TTC549 (cell line): Measurements from ENCODE around the gene TCF12.
"Not testable (repeated sequence)": the region's sequence is repeated elsewhere in the genome, so short reads cannot be mapped to it uniquely, and the experiment has no call there.

Experiments used
- FAIRE-seq: peaks from 2 replicates; lab custom pipeline; 2012; peaks lifted over from hg19 to GRCh38; lab: Jason Lieb, UNC

The TCF12 gene

DNA sequence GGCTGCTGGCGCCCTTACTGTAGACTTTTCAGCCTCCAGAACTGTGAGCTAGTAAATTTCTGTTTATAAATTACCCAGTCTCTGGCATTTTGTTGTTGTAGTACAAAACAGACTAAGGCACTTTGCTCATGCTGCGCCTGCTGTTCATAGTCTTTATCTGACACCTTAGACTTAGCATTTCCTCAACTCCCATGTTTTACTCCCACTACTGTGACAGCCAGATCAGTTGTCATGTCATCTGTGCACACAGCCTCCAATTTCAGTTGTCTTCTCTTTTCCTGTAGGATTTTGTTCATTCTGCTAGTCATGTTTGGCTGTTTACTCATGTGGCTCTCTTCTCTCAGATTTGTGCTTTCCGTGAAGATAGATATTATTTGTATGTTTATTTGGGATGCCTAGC lies 62.0 kb downstream of the TCF12 start:
- FAIRE-seq = no peak

DNA sequence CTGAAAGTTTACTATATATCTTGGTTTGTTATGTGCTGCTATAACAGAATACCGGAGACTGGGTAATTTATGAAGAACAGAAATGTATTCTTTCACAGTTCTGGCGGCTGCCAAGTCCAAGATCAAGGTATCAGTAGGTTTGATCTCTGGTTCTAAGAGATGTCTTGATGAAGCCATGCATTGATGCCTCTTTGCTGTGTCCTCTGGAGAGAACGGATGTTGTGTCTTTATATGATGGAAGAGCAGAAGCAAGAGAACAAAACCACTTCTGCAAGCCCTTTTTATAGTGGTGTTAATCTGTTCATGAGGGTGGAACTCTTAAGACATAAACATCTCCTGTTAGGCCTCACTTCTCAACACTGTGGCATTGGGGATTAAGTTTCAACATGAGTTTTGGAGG lies 62.7 kb downstream of the TCF12 start:
- no peak for FAIRE-seq

DNA sequence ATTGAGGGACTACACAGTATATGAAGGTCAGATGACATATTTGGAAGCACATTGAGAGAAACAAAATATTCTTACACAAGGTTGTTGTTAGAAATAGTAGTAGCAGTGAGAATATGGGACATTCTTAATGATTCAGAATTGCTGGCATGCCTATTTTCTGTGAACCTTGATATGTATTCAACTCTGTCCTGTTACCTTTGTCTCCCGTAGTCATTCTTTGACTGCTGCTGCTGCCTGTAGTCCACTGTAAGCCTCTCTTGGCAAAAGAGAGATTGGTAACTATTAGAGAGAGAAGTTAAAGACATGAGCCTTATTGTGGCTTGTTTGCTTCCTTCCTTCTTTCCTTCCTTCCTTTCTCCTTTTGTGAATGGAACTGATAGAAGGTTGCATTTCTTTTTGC lies 64.5 kb downstream of the TCF12 start:
- no peak for FAIRE-seq

DNA sequence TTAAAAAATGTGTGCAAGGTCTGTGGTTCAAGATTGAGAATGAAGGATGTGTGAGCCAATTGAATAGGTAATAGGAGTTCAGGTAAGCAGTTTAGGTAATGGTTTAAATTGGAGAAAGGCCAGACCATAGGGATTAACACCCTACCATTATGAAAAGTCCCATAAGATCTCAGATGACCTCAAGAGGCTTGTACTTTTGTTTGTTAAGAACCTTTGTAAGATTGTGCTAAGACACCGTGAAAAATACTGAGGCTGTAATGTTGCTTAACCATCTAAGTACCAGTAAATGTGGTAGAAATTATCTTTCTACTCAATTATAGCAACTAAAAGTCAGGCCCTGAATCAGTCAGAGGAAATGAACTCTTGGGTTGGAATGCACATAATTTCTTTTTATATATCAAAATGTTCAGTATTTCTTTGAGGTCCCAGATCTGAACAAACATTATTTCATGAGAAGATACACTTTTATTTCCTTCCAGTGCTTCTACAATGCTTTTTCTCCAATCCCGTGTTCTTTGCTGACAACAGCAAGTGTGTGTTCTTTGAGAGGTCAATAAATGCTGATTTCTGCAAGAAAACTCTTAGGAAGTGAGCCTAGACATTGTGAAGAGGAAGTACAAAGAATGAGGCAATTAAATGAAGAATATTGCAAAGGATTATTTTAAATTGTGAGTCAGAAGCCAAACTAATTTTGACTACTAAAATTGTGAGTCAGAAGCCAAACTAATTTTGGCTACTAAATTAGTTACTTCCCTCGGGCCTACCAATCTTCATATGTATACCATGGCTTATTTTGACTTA lies 66.4 kb downstream of the TCF12 start:
- no peak for FAIRE-seq

DNA sequence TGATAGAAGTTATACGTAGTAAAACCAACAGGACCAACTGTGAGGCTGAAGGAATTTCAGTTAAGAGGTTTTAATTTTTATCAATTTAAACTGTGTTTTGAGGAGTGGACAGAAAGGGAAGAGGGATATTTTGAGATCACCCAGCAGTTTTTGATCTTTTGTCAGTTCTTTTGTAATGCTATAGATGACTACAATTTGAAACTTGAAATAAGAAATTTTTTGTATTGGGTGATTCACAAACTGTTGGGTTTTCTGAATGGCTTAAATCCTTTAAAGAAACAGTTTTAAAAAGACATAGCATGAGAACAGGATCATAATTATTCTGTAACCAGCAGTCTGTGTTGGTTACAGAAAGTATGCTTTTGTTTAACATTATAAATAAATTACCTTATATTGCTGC lies 67.4 kb downstream of the TCF12 start:
- no peak for FAIRE-seq

DNA sequence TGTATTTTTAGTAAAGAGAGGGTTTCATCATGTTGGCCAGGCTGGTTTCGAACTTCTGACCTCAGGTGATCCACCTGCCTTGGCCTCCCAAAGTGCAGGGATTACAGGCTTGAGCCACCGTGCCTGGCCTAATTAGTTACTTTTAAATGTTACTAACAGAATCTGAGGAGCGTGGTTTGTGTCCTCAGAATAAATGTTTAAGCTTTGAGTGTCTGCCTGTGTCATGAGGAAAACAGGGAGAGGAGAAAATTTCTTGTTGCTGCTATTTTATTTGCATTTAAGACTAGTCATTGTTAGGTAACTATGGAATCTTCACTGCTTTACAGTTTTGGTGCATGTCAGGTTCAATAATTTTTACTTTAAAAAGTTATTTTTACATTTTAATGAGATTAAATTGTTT lies 68.8 kb downstream of the TCF12 start:
- no peak for FAIRE-seq

DNA sequence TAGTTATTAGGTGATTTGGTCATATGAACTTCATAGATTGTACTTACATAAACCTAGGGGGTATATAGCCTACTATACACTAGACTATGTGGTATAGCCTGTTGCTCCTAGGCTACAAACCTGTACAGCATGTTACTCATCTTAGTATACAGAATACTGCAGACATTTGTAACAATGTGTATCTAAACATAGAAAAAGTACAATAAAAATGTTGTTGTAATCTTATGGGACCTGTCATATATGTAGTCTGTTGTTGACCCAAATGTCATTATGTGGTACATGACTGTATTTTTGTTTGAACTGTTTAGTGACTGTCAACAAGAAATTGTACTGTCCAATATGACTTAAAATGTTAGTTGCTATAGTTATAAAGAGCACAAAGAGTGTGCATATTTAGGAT lies 69.8 kb downstream of the TCF12 start:
- FAIRE-seq = no peak

DNA sequence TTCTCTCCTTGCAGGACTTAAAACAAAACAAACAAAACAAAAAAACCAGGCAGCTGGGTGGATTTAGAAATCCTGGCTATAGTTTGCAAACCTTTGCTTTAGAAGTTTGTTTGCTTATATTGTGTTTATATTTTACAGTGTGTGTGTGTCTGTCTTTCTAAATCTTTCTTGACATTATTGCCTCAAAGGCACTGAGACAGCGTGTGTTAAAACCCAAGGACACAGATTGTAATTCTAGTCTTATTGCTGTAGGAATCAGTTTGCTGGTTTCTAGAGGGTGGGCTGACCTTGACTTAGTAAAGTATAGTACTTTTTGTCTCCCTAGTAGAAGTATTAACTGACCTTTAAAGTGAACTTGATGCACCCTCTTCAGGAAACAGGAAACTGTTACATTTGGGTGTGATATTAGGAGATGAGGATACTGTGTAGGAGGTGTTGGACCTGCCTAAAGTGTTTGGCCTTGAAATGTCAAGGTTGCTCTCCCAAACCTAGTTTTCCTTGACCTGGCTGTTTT lies 71.0 kb downstream of the TCF12 start:
- no peak for FAIRE-seq

DNA sequence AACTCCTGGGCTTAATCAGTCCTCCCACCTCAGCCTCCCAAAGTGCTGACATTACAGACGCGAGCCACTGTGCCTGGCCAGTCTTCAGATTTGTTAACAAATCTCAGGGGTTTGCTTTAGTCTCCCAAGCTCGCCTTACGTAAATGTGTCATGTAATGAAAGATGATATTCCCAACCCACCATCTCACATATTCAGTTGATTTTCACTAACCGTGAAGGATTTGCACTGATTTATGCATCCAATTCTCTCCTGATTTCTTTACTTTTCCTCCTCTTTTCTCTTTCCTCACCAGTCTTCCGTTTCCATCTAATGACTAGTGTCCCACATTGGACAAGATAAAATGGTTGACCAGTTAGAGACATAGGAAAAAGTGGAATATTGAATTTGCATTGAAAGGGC lies 72.6 kb downstream of the TCF12 start:
- FAIRE-seq = no peak

DNA sequence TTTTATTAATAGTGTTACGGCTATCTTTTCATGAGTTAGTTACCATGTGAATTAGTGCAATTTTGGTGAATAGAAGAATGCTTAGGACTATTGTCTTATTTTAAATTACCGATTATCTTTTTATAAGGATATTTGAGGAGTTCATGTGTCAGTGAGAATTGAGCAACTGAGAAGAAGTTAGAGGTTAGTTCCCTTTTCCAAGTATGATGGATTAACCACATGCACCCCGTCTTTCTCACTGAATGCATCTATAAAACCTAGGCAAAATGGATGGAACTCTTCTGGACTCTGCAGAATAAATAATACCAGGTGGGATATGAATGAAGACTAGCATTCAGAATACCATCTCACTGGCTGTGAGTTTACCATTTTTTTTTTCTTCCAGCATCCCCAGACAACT lies 74.3 kb downstream of the TCF12 start:
- no peak for FAIRE-seq

DNA sequence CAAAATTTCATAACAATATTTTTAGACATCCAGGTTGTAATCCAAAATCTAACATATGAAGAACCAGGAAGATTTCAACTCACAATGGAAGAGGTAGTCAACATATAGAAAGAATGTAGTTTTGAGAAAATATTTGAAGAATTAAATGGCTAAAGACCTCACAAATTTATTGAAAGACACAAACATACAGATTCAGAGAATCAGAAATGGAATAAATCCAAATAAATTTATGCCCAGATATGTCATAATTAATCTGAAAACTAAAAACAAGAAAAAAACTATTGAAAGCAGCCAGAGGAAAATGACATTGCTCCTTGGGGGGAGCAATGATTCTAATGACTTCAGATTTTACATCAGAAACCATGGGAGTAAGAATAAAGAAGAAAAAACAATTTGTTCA lies 75.8 kb downstream of the TCF12 start:
- FAIRE-seq = no peak

DNA sequence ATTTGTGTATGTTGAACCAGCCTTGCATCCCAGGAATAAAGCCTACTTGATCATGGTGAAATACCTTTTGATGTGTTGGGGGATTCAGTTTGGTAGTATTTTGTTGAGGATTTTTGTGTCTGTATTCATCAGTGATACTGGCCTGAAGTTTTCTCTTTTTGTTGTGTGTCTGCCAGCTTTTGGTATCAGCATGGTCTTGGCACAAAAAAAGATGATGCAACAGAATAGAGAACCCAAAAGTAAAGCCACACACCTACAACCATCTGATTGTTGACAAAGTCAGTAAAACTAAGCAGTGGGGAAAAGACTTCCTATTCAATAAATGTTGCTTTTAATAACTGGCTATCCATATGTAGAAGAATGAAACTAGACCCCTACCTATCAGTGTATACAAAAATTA lies 77.6 kb downstream of the TCF12 start:
- no peak for FAIRE-seq

DNA sequence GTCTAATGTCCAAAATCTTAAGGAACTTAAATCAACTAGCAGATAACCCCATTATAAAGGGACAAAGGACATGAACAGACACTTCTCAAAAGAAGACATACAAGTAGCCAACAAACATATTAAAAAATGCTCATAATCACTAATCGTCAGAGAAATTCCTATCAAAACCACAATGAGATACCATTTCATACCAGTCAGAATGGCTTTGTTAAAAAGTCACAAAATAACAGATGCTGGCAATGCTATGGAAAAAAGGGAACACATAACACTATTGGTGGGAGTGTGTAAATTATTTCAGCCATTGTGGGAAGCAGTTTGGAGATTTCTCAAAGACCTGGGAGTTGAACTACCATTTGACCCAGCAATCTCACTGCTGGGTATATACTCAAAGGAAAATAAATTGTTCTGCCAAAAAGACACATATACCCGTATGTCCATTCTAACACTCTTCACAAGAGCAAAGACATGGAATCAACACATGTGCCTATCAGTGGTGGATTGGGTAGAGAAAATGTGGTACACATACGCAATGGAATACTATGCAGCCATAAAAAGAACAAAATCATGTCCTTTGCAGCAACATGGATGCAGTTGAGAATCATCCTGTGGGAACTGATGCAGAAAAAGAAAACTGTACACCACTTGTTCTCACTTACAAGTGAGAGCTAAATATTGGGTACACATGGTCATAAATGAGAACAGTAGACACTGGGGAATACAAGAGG lies 78.5 kb downstream of the TCF12 start:
- FAIRE-seq = no peak

DNA sequence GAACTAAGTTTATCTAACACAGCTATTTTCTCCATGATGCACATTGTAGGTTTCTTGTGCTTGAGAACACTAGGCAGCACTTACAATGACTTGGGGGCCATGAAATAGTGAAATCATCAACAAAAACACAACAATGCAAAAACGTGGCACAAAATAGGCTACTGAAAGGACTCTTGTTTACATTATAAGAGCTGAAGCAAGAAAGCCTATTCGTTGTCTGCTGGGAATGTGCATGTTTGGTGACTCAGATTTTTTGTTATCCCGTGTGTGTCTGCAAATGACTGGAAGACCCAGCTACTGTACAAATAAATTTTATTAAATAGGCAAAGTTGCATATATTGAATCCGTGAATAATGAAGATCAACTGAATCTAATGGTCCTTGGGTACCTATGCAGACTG lies 85.0 kb downstream of the TCF12 start:
- FAIRE-seq = no peak

DNA sequence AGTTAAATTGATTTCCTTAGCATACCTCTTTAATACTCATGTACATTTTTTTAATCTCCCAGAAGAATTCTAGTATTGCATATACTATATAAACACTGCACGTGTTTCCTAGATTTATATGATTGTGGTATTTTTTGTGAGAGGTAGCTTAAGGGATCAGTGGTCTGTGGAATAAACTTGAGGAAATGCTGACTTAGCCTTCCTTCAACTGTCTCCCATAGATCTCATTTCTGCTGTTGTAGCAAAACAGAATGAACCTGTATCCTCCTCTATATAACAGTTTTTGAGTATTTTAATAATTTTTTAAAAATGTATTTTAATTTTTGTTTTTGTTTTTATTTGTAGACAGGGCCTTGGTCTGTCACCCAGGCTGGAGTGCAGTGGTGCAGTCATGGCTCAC lies 86.8 kb downstream of the TCF12 start:
- FAIRE-seq = no peak

DNA sequence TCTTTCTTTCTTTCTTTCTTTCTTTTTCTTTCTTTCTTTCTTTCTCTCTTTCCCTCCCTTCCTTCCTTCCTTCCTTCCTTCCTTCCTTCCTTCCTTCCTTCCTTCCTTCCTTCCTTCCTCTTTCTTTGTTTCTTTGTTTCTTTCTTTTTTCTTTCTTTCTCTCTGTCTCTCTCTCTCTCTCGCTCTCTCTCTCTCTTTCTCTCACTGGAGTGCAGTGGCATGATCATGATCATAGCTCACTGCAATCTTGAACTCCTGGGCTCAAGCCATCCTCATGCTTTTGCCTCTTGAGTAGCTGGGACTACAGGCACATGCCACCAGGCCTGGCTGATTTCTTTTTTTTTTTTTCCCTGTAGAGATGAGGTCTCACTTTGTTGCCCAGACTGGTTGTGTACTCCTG lies 89.4 kb downstream of the TCF12 start:
- not testable (repeated sequence) for FAIRE-seq

DNA sequence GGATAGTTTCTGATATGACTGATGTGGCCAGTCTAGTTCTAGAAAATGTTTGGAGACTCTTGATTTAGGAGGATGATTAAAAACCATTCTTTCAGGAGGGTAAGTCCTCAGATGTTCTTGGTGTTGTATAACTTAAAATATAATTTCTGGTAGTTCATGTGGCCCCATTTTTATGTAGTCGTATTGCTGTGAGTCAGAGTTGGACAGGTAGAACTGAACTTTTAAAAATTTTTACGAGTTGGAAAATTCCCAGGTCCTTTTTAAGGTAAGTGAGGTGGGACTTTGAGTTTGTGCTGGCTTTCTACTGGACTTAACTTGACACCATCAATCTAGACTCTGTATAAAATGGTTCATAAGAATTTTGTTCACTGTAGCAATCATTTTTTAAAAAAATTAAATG lies 92.3 kb downstream of the TCF12 start:
- FAIRE-seq = no peak

DNA sequence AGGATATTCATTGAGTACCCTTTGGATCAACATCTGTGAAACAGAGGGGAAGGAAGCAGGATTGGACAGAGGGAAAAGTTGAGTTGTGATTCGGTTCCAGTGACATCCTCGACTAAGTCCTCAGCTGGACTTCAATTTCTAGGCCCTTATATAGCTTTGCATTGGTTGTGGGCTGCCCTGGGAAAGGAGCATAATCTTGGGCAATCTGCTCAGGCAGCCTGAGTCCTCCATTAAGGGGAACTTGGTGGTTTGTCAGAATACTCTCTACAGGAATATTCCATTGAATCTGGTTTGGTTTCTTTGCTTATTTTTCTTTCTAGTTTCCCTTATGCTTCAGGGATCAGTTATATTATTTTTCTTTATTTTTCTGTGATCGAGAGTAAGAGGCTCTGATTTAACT lies 94.1 kb downstream of the TCF12 start:
- no peak for FAIRE-seq

DNA sequence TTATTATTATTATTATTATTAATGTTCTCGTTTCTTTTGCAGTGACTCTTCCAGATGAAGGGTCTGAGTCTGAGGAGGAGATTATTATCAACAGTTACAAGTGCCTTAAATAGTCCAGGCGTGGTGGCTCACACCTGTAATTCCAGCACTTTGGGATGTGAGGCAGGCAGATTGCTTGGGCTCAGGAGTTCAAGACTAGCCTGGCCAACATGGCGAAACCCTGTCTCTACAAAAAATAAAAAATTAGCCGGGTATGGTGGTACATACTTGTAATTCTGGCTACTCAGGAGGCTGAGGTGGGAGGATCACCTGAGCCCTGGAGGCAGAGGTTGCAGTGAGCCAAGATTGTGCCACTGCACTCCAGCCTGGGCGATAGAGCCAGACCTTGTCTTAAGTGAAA lies 96.5 kb downstream of the TCF12 start:
- FAIRE-seq = not testable (repeated sequence)

DNA sequence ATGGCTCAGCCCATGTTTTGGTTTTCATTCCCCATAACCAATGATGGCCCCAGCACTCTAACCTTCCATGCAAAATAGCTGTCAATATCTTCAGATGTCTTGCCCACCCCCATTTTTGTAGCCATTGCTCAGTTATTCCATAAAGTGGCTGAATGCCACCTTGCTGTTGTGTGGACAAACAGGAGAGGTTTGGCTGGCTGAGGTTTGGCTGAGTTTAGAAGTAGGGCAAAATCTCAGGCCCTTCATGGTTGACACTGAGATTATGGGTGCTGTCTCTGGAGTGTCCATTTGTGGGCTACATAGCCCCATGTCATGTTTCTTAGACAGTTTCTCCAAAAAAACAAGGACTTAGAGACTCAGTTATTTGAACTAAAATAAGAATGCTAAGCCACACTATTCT lies 96.9 kb downstream of the TCF12 start:
- FAIRE-seq = no peak

DNA sequence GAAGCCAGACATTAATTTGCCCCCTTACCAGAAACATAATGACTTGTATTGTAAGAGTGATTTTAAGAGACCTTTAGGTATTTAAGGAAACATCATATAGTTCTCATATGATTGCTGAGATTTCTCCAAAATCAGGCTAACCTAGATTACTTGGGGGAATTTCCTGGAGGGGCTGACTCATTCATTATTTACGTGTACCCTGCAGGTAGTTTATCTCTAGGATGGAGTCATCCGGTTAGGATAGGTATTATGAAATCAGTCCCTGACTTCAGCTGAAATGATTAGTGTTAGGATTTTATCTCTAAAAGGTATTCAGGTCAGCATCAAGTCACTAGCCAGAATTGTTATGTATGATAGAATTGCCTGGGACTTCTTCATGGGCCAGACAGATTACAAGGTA lies 97.5 kb downstream of the TCF12 start:
- FAIRE-seq = no peak

DNA sequence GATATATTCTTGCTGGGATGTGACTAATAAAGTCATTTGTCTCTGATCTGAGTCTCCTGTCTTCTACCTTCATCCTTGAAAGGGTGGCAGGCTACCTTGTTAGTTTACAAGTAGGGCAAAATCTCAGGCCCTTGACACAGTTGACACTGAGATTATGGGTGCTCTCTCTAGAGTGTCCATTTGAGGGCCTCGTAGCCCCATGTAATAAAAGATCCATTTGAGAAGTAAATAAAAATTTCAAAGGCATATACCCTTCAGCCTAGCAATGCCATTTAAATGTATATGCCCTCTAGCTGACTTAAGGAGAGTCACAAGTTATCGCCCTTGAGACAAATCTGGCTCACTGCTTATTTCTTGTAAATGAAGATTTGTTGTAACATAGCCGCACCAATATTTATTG lies 98.6 kb downstream of the TCF12 start:
- no peak for FAIRE-seq

DNA sequence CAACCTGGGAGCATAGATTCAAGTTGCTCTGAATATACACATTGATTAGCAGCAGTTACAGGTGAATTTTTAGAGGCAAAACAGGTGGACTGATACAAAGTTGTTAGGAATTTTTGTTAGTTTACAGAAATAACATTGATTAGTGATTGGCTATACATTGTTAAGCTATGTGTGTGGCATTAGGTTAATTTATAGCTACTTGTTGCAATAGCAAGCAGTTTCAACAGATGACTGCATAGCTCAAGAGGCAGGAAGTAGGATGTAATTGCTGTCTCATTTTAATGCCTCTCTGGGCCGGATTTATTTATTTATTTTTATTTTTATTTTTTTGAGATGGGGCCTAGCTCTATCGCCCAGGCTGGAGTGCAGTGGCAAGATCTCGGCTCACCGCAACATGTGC lies 99.7 kb downstream of the TCF12 start:
- no peak for FAIRE-seq
